GM23338 (cell line): ENCODE data around the gene TMEM62. TPM values are rescaled to one million over a fixed set of nuclear protein-coding genes. Genes with fewer than 3 reads are reported as not detected.

Experiments used
- ATAC-seq: fragments of 200-7000 bp; cut with Tn5 transposase; 3 replicates; pipeline ENCODE4 v1.9.1; 2020
- DNase-seq: peaks from one replicate; pipeline ENCODE4 v3.0.0-alpha.2; 2015; ENCODE audit warnings: low spot score
- H2AFZ ChIP-seq: fragments of 200-600 bp; sonication (generic); 2 replicates; pipeline ENCODE4 v1.8.0; 2016; ENCODE audit warnings: antibody characterized with exemption, mild to moderate bottlenecking, moderate library complexity
- H3F3A ChIP-seq: fragments of 200-600 bp; sonication (generic); replicated peaks from 2 replicates; pipeline ENCODE4 v1.8.0; 2017; ENCODE audit warnings: antibody characterized with exemption, mixed run types, low read depth
- H3K27ac ChIP-seq: fragments of 200-600 bp; sonication (generic); 2 replicates; pipeline ENCODE4 v1.6.1; 2016; ENCODE audit warnings: low read depth
- H3K27me3 ChIP-seq: fragments of 200-600 bp; sonication (generic); 2 replicates; pipeline ENCODE4 v1.8.0; 2016; ENCODE audit warnings: mild to moderate bottlenecking, mixed run types, moderate library complexity; ENCODE audit not compliant: insufficient read depth
- H3K36me3 ChIP-seq: fragments of 200-600 bp; sonication (generic); 2 replicates; pipeline ENCODE4 v1.8.0; 2016; ENCODE audit warnings: mild to moderate bottlenecking; ENCODE audit not compliant: insufficient read depth
- H3K4me1 ChIP-seq: fragments of 200-600 bp; sonication (generic); 2 replicates; pipeline ENCODE4 v1.8.0; 2016; ENCODE audit warnings: mild to moderate bottlenecking, moderate library complexity; ENCODE audit not compliant: insufficient read depth
- H3K4me2 ChIP-seq: fragments of 200-600 bp; sonication (generic); 2 replicates; pipeline ENCODE4 v1.7.1; 2017; ENCODE audit warnings: mixed run types
- H3K4me3 ChIP-seq: fragments of 200-600 bp; sonication (generic); 2 replicates; pipeline ENCODE4 v1.6.1; 2016; ENCODE audit warnings: mixed run types
- H3K79me2 ChIP-seq: fragments of 200-600 bp; sonication (generic); replicated peaks from 2 replicates; pipeline ENCODE4 v1.8.0; 2017; ENCODE audit warnings: mild to moderate bottlenecking; ENCODE audit not compliant: insufficient read depth
- H3K9me2 ChIP-seq: fragments of 200-600 bp; sonication (generic); 2 replicates; pipeline ENCODE4 v1.8.0; 2017; ENCODE audit not compliant: insufficient read depth
- H4K20me1 ChIP-seq: fragments of 200-600 bp; sonication (generic); replicated peaks from 2 replicates; pipeline ENCODE4 v1.8.0; 2017; ENCODE audit warnings: mild to moderate bottlenecking; ENCODE audit not compliant: insufficient read depth
- H3K27ac Mint-ChIP-seq: 2 replicates; pipeline ENCODE4 v1.8.0; 2020; ENCODE audit warnings: inconsistent platforms, mild to moderate bottlenecking, moderate library complexity, mixed read lengths
- H3K27me3 Mint-ChIP-seq: 3 replicates; pipeline ENCODE4 v1.8.0; 2022; ENCODE audit warnings: low read depth, mild to moderate bottlenecking, moderate library complexity, mixed read lengths, inconsistent platforms; ENCODE audit not compliant: insufficient read depth, poor library complexity
- H3K36me3 Mint-ChIP-seq: 3 replicates; pipeline ENCODE4 v1.8.0; 2021; ENCODE audit warnings: low read depth, mild to moderate bottlenecking, inconsistent platforms, moderate library complexity, mixed read lengths
- H3K4me1 Mint-ChIP-seq: 3 replicates; pipeline ENCODE4 v1.8.0; 2020; ENCODE audit warnings: mild to moderate bottlenecking, inconsistent platforms, mixed read lengths
- H3K4me3 Mint-ChIP-seq: 3 replicates; pipeline ENCODE4 v1.8.0; 2021; ENCODE audit warnings: moderate library complexity, mild to moderate bottlenecking, inconsistent platforms, mixed read lengths
- H3K9me3 Mint-ChIP-seq: 3 replicates; pipeline ENCODE4 v1.8.0; 2020; ENCODE audit warnings: moderate library complexity, mild to moderate bottlenecking, inconsistent platforms, mixed read lengths
- EZH2 ChIP-seq: fragments of 200-600 bp; sonication (generic); IDR thresholded peaks from one replicate; pipeline ENCODE4 v1.8.0; 2017; ENCODE audit warnings: antibody characterized with exemption, mild to moderate bottlenecking, low read depth; ENCODE audit not compliant: unreplicated experiment
- JUNB ChIP-seq: IDR thresholded peaks from one replicate; pipeline ENCODE4 v1.6.1; 2016; ENCODE audit warnings: antibody characterized with exemption; ENCODE audit not compliant: unreplicated experiment
- NANOG ChIP-seq: IDR thresholded peaks from 2 replicates; pipeline ENCODE4 v1.6.1; 2016; ENCODE audit warnings: antibody characterized with exemption, borderline replicate concordance
- POLR2AphosphoS5 ChIP-seq: IDR thresholded peaks from 2 replicates; pipeline ENCODE4 v1.6.1; 2016; ENCODE audit warnings: antibody characterized with exemption, low read depth
- ZNF331 ChIP-seq: fragments of 250-450 bp; sonication (Bioruptor Pico); IDR thresholded peaks from 2 replicates; pipeline ENCODE4 v1.5.0; 2020; ENCODE audit warnings: low read depth, mild to moderate bottlenecking, moderate library complexity
- polyA plus RNA-seq: library from polyadenylated mRNA; unstranded; fragments of >200 nt; fragmentation: Nextera tagmentation; extraction: Ambion mirVana; gene quantifications from 2 replicates; pipeline ENCODE4 v1.2.1, GENCODE V29; 2016
- total RNA-seq: library from RNA; depleted of rRNA; stranded (reverse); fragments of >200 nt; shearing (Covaris generic); gene quantifications from 2 replicates; pipeline ENCODE4 v1.2.3, GENCODE V29; 2014
- TF ChIP-seq, protein P1 (sequence below): fragments of 250-450 bp; sonication (Bioruptor Pico); IDR thresholded peaks from 2 replicates; pipeline ENCODE4 v1.5.0; 2020; ENCODE audit warnings: mild to moderate bottlenecking, moderate library complexity

TMEM62 gene
- total and polyA plus RNA-seq, 2 experiments from 2014 or later: 3.4 to 14.3 TPM

DNA sequence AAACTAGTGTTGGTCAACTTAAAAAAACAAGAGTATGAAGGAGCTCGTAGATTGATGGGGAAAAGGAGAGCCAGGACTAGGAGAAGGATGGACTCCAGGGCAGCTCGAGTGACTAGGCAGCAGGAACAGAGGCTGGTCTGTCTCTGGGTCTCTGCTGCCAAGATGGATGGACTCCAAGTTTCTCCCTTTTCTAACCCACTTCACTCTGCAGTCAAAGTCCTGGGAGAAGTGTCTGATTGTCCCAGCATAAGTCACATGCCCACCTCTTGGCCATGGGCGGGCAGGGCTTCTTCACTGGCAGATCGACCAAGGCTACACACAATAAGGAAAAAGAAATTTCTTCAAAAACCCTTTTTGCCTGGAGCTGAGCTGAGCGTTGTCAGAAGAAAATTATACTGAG lies 96.6 kb downstream of the TMEM62 start:
- Histone ChIP-seq H4K20me1 (no peaks in the 10 kb centered on the region), H3F3A (no peaks in the 10 kb centered on the region), H3K9me2 (no peaks in the 10 kb centered on the region), H2AFZ (no peak overlapping the region), H3K27me3 (no peaks in the 10 kb centered on the region), H3K4me3 (no peak overlapping the region), H3K27ac (no peak overlapping the region), H3K79me2 (no peaks in the 10 kb centered on the region), H3K4me2 (no peak overlapping the region), H3K36me3 (no peaks in the 10 kb centered on the region), H3K4me1 (no peaks in the 10 kb centered on the region)
- no peaks in the 10 kb centered on the region for H3K4me1 Mint-ChIP-seq
- H3K4me3 Mint-ChIP-seq: no peak overlapping the region
- no peaks in the 10 kb centered on the region; the same call in 2 of the 3 replicates for H3K9me3 Mint-ChIP-seq
- no peak overlapping the region for H3K27ac Mint-ChIP-seq
- DNase-seq (no peak), ATAC-seq (no peak)
- H3K36me3 Mint-ChIP-seq: no peaks in the 10 kb centered on the region
- TF ChIP-seq ZNF331: no peak
- TF ChIP-seq, protein P1, sequence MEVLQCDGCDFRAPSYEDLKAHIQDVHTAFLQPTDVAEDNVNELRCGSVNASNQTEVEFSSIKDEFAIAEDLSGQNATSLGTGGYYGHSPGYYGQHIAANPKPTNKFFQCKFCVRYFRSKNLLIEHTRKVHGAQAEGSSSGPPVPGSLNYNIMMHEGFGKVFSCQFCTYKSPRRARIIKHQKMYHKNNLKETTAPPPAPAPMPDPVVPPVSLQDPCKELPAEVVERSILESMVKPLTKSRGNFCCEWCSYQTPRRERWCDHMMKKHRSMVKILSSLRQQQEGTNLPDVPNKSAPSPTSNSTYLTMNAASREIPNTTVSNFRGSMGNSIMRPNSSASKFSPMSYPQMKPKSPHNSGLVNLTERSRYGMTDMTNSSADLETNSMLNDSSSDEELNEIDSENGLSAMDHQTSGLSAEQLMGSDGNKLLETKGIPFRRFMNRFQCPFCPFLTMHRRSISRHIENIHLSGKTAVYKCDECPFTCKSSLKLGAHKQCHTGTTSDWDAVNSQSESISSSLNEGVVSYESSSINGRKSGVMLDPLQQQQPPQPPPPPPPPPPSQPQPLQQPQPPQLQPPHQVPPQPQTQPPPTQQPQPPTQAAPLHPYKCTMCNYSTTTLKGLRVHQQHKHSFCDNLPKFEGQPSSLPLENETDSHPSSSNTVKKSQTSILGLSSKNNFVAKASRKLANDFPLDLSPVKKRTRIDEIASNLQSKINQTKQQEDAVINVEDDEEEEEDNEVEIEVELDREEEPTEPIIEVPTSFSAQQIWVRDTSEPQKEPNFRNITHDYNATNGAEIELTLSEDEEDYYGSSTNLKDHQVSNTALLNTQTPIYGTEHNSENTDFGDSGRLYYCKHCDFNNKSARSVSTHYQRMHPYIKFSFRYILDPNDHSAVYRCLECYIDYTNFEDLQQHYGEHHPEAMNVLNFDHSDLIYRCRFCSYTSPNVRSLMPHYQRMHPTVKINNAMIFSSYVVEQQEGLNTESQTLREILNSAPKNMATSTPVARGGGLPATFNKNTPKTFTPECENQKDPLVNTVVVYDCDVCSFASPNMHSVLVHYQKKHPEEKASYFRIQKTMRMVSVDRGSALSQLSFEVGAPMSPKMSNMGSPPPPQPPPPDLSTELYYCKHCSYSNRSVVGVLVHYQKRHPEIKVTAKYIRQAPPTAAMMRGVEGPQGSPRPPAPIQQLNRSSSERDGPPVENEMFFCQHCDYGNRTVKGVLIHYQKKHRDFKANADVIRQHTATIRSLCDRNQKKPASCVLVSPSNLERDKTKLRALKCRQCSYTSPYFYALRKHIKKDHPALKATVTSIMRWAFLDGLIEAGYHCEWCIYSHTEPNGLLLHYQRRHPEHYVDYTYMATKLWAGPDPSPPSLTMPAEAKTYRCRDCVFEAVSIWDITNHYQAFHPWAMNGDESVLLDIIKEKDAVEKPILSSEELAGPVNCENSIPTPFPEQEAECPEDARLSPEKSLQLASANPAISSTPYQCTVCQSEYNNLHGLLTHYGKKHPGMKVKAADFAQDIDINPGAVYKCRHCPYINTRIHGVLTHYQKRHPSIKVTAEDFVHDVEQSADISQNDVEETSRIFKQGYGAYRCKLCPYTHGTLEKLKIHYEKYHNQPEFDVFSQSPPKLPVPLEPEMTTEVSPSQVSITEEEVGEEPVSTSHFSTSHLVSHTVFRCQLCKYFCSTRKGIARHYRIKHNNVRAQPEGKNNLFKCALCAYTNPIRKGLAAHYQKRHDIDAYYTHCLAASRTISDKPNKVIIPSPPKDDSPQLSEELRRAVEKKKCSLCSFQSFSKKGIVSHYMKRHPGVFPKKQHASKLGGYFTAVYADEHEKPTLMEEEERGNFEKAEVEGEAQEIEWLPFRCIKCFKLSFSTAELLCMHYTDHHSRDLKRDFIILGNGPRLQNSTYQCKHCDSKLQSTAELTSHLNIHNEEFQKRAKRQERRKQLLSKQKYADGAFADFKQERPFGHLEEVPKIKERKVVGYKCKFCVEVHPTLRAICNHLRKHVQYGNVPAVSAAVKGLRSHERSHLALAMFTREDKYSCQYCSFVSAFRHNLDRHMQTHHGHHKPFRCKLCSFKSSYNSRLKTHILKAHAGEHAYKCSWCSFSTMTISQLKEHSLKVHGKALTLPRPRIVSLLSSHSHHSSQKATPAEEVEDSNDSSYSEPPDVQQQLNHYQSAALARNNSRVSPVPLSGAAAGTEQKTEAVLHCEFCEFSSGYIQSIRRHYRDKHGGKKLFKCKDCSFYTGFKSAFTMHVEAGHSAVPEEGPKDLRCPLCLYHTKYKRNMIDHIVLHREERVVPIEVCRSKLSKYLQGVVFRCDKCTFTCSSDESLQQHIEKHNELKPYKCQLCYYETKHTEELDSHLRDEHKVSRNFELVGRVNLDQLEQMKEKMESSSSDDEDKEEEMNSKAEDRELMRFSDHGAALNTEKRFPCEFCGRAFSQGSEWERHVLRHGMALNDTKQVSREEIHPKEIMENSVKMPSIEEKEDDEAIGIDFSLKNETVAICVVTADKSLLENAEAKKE (CRISPR knock-in tag): no peak
- peaks cover 11% of the 10 kb centered on the region for H3K27me3 Mint-ChIP-seq

DNA sequence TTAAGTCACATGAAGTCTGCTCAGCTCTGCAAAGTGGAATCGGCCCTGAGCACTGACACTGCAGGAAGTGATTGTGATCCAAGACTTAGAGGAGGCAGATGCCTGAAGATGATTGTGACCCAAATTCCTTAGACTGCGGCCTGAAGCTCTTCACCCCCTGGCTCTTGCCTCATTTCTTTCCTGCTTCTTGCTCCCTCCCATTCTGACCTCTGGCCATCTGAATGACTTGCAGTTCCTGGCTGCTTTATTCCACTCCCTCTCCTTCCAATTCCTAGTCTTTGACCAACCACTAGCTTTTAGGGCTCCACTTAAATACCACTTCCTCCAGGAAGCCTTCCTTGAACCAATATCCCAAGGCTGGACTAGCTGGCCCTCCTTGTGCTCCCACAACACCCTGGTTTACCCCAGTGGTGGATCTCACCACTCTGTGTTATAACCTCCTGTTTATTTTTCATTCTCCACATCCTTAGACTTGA lies 97.3 kb downstream of the TMEM62 start:
- Histone ChIP-seq H3F3A (no peaks in the 10 kb centered on the region), H4K20me1 (no peaks in the 10 kb centered on the region), H3K4me2 (no peak overlapping the region), H3K79me2 (no peaks in the 10 kb centered on the region), H3K4me1 (no peaks in the 10 kb centered on the region), H3K27me3 (no peaks in the 10 kb centered on the region), H3K27ac (no peak overlapping the region), H2AFZ (no peak overlapping the region), H3K4me3 (no peak overlapping the region), H3K36me3 (no peaks in the 10 kb centered on the region), H3K9me2 (no peaks in the 10 kb centered on the region)
- H3K9me3 Mint-ChIP-seq: no peaks in the 10 kb centered on the region; the same call in 2 of the 3 replicates
- peaks cover 11% of the 10 kb centered on the region for H3K27me3 Mint-ChIP-seq
- DNase-seq (no peak), ATAC-seq (no peak)
- no peak overlapping the region for H3K27ac Mint-ChIP-seq
- H3K4me1 Mint-ChIP-seq: no peaks in the 10 kb centered on the region
- no peak overlapping the region for H3K4me3 Mint-ChIP-seq
- no peaks in the 10 kb centered on the region for H3K36me3 Mint-ChIP-seq
- TF ChIP-seq NANOG: no peak
- TF ChIP-seq, protein P1 (CRISPR knock-in tag): no peak
- TF ChIP-seq JUNB: no peak
- TF ChIP-seq EZH2: no peak
- no peak for TF ChIP-seq POLR2AphosphoS5
